DLD1 (cell line): Measurements from ENCODE around the gene C17orf114.

Source experiments
- in situ Hi-C: cut with HindIII; loops from 2 replicates; pipeline ENCODE4 v1.10.0; 2017; ENCODE audit warnings: low sequenced_read_pairs

C17orf114 gene

GRCh38 chr17:4823373-4824089, 21.4 kb upstream of the C17orf114 start:
- in situ Hi-C loops, result no loop called here

DNA sequence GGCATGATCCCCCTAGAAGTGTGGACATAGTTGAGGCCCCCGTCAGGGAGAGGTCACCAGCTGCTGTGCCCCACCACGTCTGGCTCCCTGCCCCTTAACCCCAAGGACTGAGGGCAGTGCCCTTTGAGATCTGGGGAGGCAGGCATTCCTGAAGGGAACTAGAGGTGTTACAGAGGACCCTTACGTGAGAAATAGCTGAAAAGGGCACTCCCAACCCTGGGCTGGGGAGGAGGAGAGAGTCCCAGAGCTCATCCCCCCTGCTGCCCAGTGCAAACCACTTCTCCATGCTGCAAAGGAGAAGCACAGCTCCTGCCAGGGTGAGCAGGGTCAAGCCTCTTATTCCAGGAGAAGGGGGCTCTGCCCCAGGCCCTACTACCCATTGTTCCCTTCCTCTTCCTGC, 20.7 kb upstream of the C17orf114 start:
- in situ Hi-C loops, result no loop called here

- in situ Hi-C loops, result no loop called here
Measured at GRCh38 chr17:4818276-4818675, 16.1 kb upstream of the C17orf114 start.

DNA sequence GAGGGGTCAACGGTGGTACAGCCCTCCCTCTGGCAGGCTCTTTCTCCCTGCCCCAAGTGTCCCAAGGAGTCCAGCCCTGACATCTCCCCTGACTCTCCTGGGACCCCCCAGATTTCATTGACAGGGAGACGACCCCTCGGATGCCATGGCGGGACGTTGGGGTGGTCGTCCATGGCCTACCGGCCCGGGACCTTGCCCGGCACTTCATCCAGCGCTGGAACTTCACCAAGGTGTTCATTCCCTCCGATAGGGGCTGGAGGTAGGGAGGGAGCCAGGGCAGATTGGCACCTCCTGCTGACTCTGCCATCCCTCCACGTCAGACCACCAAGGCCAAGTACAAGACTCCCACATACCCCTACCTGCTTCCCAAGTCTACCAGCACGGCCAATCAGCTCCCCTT, 14.7 kb upstream of the C17orf114 start:
- in situ Hi-C loops, result no loop called here

DNA sequence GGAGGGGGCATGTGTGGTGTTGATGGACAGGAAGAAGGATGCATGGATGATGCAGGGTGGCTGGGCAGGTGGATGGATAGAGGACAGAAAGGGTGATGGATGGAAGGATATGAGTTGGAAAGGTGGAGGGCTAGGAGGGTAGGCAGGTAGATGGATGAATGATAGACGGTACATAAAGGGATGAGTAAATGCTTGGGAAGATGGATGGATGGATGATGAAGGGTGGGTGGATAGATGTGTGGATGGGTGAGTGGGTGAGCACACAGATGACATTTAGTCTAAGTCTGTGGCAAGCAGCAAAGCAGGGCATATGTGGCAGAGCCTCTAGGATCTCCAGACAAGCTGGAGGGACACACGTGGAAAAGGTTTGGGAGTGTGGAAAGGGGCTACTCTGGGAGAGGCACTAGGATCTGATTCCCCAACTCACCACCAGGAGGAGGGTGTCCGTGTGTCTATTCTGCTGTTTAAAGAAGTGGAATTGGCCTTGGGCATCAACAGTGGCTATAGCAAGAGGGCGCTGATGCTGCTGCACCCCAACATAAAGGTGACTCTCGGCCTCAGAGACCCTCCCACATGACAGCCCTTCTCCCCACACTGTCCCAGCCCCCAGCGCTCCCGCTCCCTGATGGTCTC, 13.0 kb upstream of the C17orf114 start:
- in situ Hi-C loops, result no loop called here

DNA sequence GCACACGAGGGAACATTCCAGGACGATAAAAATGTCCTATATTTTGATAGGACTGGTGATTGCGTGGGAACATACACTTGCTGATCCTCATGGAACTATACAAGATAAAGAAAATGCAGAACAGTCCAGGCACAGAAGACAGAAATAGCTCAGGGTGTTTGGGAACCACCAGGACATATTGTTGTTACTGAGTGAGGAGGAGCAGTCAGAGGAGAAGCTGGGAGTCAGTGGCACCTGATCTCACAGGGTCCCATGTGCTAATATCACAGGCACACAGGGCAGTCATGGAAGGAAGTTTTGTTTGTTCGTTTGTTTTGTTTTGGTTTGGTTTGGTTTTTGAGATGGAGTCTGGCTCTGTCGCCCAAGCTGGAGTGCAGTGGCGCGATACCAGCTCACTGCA, 10.6 kb upstream of the C17orf114 start:
- in situ Hi-C loops, result no loop called here

DNA sequence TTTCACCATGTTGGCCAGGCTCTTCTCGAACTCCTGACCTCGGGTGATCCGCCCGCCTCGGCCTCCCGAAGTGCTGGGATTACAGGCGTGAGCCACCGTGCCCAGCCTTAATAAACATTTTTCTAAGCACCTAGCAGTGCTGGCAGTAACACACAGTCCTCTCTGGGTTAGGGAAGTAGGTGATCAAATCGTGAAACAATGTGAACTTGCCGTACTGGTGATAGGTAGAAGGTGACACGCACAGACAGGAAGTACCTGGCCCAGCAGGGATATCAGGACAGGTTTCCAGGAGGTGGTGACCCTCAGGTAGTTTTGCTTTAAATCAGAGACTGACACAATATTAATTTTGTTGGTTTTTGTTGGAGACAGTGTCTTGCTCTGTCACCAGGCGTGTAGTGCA, 9.3 kb upstream of the C17orf114 start:
- in situ Hi-C loops, result no loop called here

GRCh38 chr17:4810696-4811290, 8.7 kb upstream of the C17orf114 start:
- in situ Hi-C loops, result no loop called here

DNA sequence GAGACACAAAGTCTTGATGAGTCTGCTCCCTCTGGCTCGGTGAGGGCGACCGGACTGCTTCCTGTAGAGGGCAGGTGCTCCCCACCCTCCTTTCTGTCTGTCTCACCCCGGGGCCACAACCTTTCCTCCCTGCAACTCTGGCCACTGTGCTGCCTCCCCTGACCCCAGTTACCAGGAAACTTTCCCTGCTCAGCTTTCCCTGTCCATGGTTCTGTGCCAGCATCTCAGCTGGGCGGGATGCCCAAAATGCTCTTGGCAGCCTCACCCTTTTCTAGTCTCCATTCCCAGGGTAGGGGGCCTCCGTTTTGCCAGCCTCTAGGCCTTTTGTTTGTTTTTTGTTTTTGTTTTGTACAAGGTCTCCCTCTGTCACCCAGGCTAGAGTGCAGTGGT, 6.2 kb upstream of the C17orf114 start:
- in situ Hi-C loops, result no loop called here

DNA sequence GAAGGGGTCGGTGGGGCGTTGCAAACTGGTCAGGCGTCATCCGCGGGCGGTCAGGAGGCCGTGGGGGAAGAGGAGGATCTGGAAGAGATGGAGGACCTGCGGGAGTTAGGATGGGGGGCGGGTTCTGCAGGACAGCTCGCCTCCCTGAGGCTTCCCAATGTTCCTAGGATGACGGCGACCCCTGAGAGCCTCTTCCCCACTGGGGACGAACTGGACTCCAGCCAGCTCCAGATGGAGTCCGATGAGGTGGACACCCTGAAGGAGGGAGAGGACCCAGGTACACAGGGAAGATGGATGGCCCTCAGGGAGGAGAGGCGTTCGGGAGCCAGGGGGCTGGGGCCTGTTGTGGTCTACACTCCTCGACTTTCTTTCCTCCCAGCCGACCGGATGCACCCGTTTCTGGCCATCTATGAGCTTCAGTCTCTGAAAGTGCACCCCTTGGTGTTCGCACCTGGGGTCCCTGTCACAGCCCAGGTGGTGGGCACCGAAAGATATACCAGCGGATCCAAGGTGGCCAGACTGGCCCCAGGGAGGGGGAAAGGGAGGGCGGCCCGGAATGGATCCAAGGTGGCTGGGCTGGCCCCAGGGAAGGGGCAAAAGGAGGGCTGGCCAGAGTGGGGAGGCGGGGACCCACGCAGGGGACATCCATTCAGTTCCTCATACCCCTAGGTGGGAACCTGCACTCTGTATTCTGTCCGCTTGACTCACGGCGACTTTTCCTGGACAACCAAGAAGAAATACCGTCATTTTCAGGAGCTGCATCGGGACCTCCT, 5.7 kb upstream of the C17orf114 start:
- in situ Hi-C loops, result no loop called here

DNA sequence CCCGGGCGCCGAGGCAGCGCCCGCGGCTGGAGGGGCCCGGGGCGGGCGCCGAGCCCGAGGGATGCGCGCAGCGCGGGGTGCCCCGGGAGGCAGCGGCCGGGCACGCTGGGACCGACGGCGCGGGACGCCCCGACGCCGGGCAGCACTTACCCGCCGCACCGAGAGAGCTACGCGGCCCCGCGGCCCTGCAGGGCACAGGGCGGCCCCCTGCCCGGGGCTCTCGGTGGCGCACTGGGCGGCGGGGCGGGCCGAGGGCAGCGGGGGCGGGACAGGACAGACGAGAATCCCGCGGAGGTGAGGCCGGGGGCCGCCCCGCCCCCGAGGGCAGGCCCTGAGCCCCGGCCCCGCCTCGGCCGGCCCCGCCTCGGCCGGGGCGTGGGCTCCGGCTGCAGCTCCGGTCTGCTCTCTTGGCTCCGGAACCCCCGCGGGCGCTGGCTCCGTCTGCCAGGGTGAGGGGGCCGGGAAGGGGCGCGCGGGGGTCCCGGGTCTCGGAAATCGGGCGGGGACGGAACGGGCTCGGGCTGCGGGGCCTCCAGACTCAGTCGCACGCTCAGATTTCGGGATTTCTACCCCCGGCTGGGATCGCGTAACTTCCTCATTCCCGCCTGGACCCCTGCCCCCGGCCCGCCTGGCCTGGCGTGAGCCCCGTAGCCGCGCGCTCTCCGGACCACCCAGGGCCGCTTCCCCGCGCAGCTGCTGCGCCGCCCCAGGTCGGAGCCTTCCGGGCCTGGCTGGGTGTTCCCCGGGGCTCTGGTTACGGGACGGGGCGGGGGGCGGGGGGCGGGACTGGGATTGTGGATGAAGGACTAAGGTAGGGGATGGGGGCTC, 4.9 kb upstream of the C17orf114 start, which contains the start of gene PLD2:
PLD2 (plus strand) TSS at position 376 of the 828 bp plus-strand sequence. CDS start 621 bp downstream, outside the sequence.
- in situ Hi-C loops, result no loop called here

GRCh38 chr17:4806456-4806776, 4.3 kb upstream of the C17orf114 start:
- in situ Hi-C loops, result no loop called here

DNA sequence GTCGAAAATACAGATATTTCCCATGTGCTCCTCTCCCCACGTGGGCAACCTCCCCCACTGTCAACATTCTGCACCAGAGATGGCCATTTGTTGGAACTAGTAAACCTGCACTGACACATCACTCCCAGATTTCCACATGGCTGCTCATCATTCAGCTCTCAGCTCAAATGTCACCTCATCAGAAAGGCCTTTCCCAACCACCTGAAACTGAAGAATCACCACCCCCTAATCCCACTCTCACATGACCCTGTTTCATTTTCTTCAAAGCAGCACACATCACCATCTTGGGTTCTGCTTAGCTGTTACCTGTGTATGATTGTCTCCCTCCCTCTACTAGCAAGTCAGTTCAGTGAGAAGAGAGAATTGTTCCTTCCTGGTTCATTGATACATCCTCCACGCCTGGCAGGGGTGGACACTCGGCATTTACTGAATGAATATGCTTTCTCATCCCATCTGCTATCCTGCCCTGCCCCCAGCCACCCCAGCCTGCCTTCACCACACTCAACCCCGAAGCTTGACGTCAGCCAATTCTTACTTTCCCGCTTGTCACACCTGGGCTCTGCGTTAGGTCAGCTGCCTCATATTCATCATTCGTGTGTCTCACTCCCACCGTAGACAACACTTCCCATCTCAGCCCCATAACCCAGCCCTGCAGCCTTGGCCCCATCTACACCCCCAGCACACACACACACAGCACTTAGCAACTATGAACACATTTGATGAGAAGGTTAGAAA, 1.5 kb downstream of the C17orf114 start:
- in situ Hi-C loops, result no loop called here

DNA sequence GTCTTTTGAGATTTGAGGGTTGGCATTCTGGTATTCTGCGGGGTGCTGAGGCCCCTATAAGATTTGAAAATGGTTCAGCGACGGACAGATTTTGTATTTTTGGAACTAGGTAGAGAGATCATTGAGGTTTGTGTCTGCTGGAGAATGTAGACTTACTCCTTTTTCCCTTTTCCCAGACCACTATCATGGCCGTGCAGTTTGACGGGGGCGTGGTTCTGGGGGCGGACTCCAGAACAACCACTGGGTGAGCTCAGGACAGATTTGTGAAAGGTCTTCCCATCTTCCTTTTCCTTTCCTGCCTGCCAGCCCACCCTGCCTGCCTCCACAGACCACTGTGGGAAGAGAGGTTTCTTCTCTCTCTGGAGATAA, 5.6 kb downstream of the C17orf114 start:
- in situ Hi-C loops, result no loop called here

DNA sequence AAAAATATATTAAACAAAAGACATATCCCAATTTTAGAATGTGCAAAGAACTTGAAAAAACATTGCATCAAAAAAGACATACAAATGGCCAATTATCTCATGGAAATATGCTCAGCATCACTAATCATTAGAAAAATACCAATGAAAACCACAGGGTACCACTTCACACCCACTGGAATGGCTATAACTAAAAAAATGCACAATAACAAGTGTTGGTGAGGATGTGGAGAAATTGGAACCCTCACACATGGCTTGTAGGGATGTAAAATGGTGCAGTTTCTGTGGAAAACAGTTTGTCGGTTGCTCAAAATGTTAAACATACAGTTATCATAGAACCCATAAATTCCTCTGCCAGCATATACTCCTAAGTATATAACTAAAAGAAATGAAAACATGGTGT, 7.0 kb downstream of the C17orf114 start:
- in situ Hi-C loops, result no loop called here

DNA sequence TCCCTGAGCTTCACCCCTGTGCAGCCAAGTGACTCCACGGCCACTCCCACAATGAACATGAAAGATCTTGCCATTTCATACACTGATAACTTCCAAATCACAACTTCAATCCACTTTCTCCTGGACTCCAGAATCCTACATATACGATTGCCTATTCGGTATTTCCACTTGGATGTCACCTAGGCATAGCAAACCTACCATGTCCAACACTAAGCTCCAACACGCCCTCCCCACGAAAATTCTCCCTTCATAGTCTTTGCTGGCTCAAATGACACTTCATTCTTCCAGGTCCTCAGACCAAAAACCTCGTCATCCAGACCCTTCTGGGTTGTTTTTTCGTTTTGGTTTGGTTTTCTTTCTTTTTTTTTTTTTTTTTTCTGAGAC, 11.4 kb downstream of the C17orf114 start:
- in situ Hi-C loops, result no loop called here

- in situ Hi-C loops, result no loop called here
Measured at GRCh38 chr17:4789951-4790704, 12.0 kb downstream of the C17orf114 start.

- in situ Hi-C loops, result no loop called here
Measured at GRCh38 chr17:4789701-4789950, 12.5 kb downstream of the C17orf114 start.

- in situ Hi-C loops, result no loop called here
Measured at GRCh38 chr17:4788807-4789700, 13.1 kb downstream of the C17orf114 start, which contains the start of gene GLTPD2. Gene GLTPD2 (plus strand): TSS chr17:4788964. CDS start chr17:4789012, 48 bp downstream.
